Measurements from ENCODE around the gene CFAP77.

CFAP77 gene

GRCh38 chr9:132461971-132462370 lies 52.0 kb downstream of the CFAP77 start:
- Histone ChIP-seq H3K23ac (ENCODE audit: low read length) (no peak overlapping the region), H4K5ac (ENCODE audit: low read length) (no peak overlapping the region), H2BK5ac (ENCODE audit: low read length) (no peak overlapping the region), H3K4me2 (ENCODE audit: low read length) (no peak overlapping the region), H3K79me1 (ENCODE audit: low read length) (no peaks in the 10 kb centered on the region), H3K4ac (ENCODE audit: low read depth, low read length) (no peak overlapping the region), H3K18ac (ENCODE audit: low read length) (no peak overlapping the region), H2BK15ac (replicated peaks; ENCODE audit: low read depth) (no peak overlapping the region), H2BK120ac (ENCODE audit: low read depth, low read length) (no peak overlapping the region), H3K56ac (ENCODE audit: low read length) (no peak overlapping the region), H3K27ac (ENCODE audit: low read depth, low read length) (no peak overlapping the region), H2AK5ac (ENCODE audit: low read length) (no peak overlapping the region), H3K79me2 (ENCODE audit: control insufficient read depth, insufficient read depth, low read length) (no peaks in the 10 kb centered on the region), H3K27me3 (ENCODE audit: insufficient read depth, low read length, poor library complexity) (no peaks in the 10 kb centered on the region), H4K8ac (ENCODE audit: low read depth, low read length) (no peak overlapping the region), H3K4me1 (ENCODE audit: control insufficient read depth, low read depth, low read length) (no peaks in the 10 kb centered on the region), H3K36me3 (ENCODE audit: control insufficient read depth, insufficient read depth, low read length) (no peaks in the 10 kb centered on the region), H3K9ac (ENCODE audit: low read length) (no peak overlapping the region), H3K4me3 (ENCODE audit: low read length) (no peak overlapping the region)
- DNase-seq, result no peak
- WGBS (ENCODE audit: extremely low coverage, insufficient coverage, low lambda C conversion rate), result no CpG with 5 or more reads among the region's 11 CpGs

DNA sequence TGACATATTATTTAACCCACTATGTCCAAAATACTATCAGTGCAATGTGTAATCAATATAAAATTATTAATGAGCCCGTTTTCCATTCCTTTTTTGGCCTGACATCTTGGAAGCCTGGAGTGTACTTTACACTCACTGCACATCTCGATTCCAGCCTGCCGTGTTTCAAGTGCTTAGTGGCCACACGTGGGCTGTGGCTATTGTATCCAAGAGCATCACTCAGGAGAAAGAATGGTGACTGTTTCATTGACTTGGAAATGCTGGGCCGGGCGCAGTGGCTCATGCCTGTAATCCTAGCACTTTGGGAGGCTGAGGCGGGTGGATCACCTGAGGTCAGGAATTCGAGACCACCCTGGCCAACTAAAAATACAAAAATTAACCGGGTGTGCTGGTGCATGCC lies 54.5 kb downstream of the CFAP77 start:
- H3K4me3 ChIP-seq (ENCODE audit: low read length), result no peak overlapping the region
- WGBS (ENCODE audit: extremely low coverage, insufficient coverage, low lambda C conversion rate), result no CpG with 5 or more reads among the region's 9 CpGs
- no peak overlapping the region for H3K56ac ChIP-seq (ENCODE audit: low read length)
- no peak overlapping the region for H3K18ac ChIP-seq (ENCODE audit: low read length)
- H3K79me1 ChIP-seq (ENCODE audit: low read length), result no peaks in the 10 kb centered on the region
- H2BK5ac ChIP-seq (ENCODE audit: low read length), result no peak overlapping the region
- H3K36me3 ChIP-seq (ENCODE audit: control insufficient read depth, insufficient read depth, low read length), result no peaks in the 10 kb centered on the region
- no peak for DNase-seq
- no peak overlapping the region for H2BK120ac ChIP-seq (ENCODE audit: low read depth, low read length)
- no peak overlapping the region for H3K27ac ChIP-seq (ENCODE audit: low read depth, low read length)
- no peak overlapping the region for H3K4ac ChIP-seq (ENCODE audit: low read depth, low read length)
- H2BK15ac ChIP-seq (replicated peaks; ENCODE audit: low read depth), result no peak overlapping the region
- H3K79me2 ChIP-seq (ENCODE audit: control insufficient read depth, insufficient read depth, low read length), result no peaks in the 10 kb centered on the region
- H4K8ac ChIP-seq (ENCODE audit: low read depth, low read length), result no peak overlapping the region
- no peak overlapping the region for H3K9ac ChIP-seq (ENCODE audit: low read length)
- no peak overlapping the region for H4K5ac ChIP-seq (ENCODE audit: low read length)
- H2AK5ac ChIP-seq (ENCODE audit: low read length), result no peak overlapping the region
- no peaks in the 10 kb centered on the region for H3K4me1 ChIP-seq (ENCODE audit: control insufficient read depth, low read depth, low read length)
- H3K27me3 ChIP-seq (ENCODE audit: insufficient read depth, low read length, poor library complexity), result no peaks in the 10 kb centered on the region
- H3K4me2 ChIP-seq (ENCODE audit: low read length), result no peak overlapping the region
- H3K23ac ChIP-seq (ENCODE audit: low read length), result no peak overlapping the region

- no peak overlapping the region for H4K8ac ChIP-seq (ENCODE audit: low read depth, low read length)
- no peak overlapping the region for H3K9ac ChIP-seq (ENCODE audit: low read length)
- H2AK5ac ChIP-seq (ENCODE audit: low read length), result no peak overlapping the region
- no peak overlapping the region for H3K4me3 ChIP-seq (ENCODE audit: low read length)
- H3K23ac ChIP-seq (ENCODE audit: low read length), result no peak overlapping the region
- no peak overlapping the region for H3K27ac ChIP-seq (ENCODE audit: low read depth, low read length)
- no peaks in the 10 kb centered on the region for H3K36me3 ChIP-seq (ENCODE audit: control insufficient read depth, insufficient read depth, low read length)
- H3K79me1 ChIP-seq (ENCODE audit: low read length), result no peaks in the 10 kb centered on the region
- H2BK15ac ChIP-seq (replicated peaks; ENCODE audit: low read depth), result no peak overlapping the region
- H3K4me1 ChIP-seq (ENCODE audit: control insufficient read depth, low read depth, low read length), result no peaks in the 10 kb centered on the region
- no peaks in the 10 kb centered on the region for H3K79me2 ChIP-seq (ENCODE audit: control insufficient read depth, insufficient read depth, low read length)
- H3K56ac ChIP-seq (ENCODE audit: low read length), result no peak overlapping the region
- H3K27me3 ChIP-seq (ENCODE audit: insufficient read depth, low read length, poor library complexity), result no peaks in the 10 kb centered on the region
- H4K5ac ChIP-seq (ENCODE audit: low read length), result no peak overlapping the region
- no peak overlapping the region for H3K4ac ChIP-seq (ENCODE audit: low read depth, low read length)
- H3K18ac ChIP-seq (ENCODE audit: low read length), result no peak overlapping the region
- H2BK5ac ChIP-seq (ENCODE audit: low read length), result no peak overlapping the region
- no peak overlapping the region for H3K4me2 ChIP-seq (ENCODE audit: low read length)
- H2BK120ac ChIP-seq (ENCODE audit: low read depth, low read length), result no peak overlapping the region
- WGBS (ENCODE audit: extremely low coverage, insufficient coverage, low lambda C conversion rate), result no CpG with 5 or more reads among the region's 5 CpGs
- DNase-seq, result no peak
These were observed 55.2 kb downstream of the CFAP77 start for GRCh38 chr9:132465131-132465635.

GRCh38 chr9:132472199-132472598 lies 62.2 kb downstream of the CFAP77 start:
- H3K36me3 ChIP-seq (ENCODE audit: control insufficient read depth, insufficient read depth, low read length), result no peaks in the 10 kb centered on the region
- H2BK15ac ChIP-seq (replicated peaks; ENCODE audit: low read depth), result no peak overlapping the region
- H4K5ac ChIP-seq (ENCODE audit: low read length), result no peak overlapping the region
- no peak overlapping the region for H4K8ac ChIP-seq (ENCODE audit: low read depth, low read length)
- no peak overlapping the region for H3K4ac ChIP-seq (ENCODE audit: low read depth, low read length)
- DNase-seq, result no peak
- H3K27me3 ChIP-seq (ENCODE audit: insufficient read depth, low read length, poor library complexity), result no peaks in the 10 kb centered on the region
- no peak overlapping the region for H3K4me2 ChIP-seq (ENCODE audit: low read length)
- WGBS (ENCODE audit: extremely low coverage, insufficient coverage, low lambda C conversion rate), result no CpG with 5 or more reads among the region's 4 CpGs
- H2AK5ac ChIP-seq (ENCODE audit: low read length), result no peak overlapping the region
- no peak overlapping the region for H3K56ac ChIP-seq (ENCODE audit: low read length)
- H3K23ac ChIP-seq (ENCODE audit: low read length), result no peak overlapping the region
- H2BK120ac ChIP-seq (ENCODE audit: low read depth, low read length), result no peak overlapping the region
- H3K4me3 ChIP-seq (ENCODE audit: low read length), result no peak overlapping the region
- H3K9ac ChIP-seq (ENCODE audit: low read length), result no peak overlapping the region
- no peak overlapping the region for H3K27ac ChIP-seq (ENCODE audit: low read depth, low read length)
- no peaks in the 10 kb centered on the region for H3K79me1 ChIP-seq (ENCODE audit: low read length)
- H3K4me1 ChIP-seq (ENCODE audit: control insufficient read depth, low read depth, low read length), result no peaks in the 10 kb centered on the region
- no peak overlapping the region for H2BK5ac ChIP-seq (ENCODE audit: low read length)
- H3K18ac ChIP-seq (ENCODE audit: low read length), result no peak overlapping the region
- no peaks in the 10 kb centered on the region for H3K79me2 ChIP-seq (ENCODE audit: control insufficient read depth, insufficient read depth, low read length)

- Histone ChIP-seq H2AK5ac (ENCODE audit: low read length) (no peak overlapping the region), H3K27me3 (ENCODE audit: insufficient read depth, low read length, poor library complexity) (no peaks in the 10 kb centered on the region), H3K36me3 (ENCODE audit: control insufficient read depth, insufficient read depth, low read length) (no peaks in the 10 kb centered on the region), H3K79me2 (ENCODE audit: control insufficient read depth, insufficient read depth, low read length) (no peaks in the 10 kb centered on the region), H3K79me1 (ENCODE audit: low read length) (no peaks in the 10 kb centered on the region), H4K8ac (ENCODE audit: low read depth, low read length) (no peak overlapping the region), H2BK15ac (replicated peaks; ENCODE audit: low read depth) (no peak overlapping the region), H3K18ac (ENCODE audit: low read length) (no peak overlapping the region), H4K5ac (ENCODE audit: low read length) (no peak overlapping the region), H2BK5ac (ENCODE audit: low read length) (no peak overlapping the region), H2BK120ac (ENCODE audit: low read depth, low read length) (no peak overlapping the region), H3K4me1 (ENCODE audit: control insufficient read depth, low read depth, low read length) (no peaks in the 10 kb centered on the region), H3K56ac (ENCODE audit: low read length) (no peak overlapping the region), H3K4me2 (ENCODE audit: low read length) (no peak overlapping the region), H3K4me3 (ENCODE audit: low read length) (no peak overlapping the region), H3K4ac (ENCODE audit: low read depth, low read length) (no peak overlapping the region), H3K23ac (ENCODE audit: low read length) (no peak overlapping the region), H3K9ac (ENCODE audit: low read length) (no peak overlapping the region), H3K27ac (ENCODE audit: low read depth, low read length) (no peak overlapping the region)
- WGBS (ENCODE audit: extremely low coverage, insufficient coverage, low lambda C conversion rate), result no CpG with 5 or more reads among the region's 9 CpGs
- DNase-seq, result no peak
These were observed 62.6 kb downstream of the CFAP77 start for GRCh38 chr9:132472599-132472998.

DNA sequence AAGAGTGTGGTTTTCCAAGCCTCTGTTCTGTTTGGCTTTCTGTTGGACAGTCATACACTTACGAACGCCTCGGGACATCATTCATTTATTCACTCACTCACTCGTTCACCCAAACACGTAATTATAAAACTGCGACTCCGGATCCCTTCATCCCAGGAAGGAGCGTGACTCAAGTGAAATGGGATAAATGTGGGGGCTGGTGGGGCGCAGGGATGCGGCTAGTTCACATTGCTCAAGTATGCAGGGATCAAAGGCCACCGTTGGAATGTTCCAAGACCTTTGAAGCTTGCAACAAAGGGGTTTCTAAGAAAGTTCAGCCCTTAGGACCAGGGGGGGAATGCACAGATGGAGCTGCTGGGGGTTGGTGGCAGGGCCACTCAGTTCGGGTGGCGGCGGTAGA lies 64.2 kb downstream of the CFAP77 start:
- Histone ChIP-seq H3K9ac (ENCODE audit: low read length) (no peak overlapping the region), H3K79me1 (ENCODE audit: low read length) (no peaks in the 10 kb centered on the region), H3K4me1 (ENCODE audit: control insufficient read depth, low read depth, low read length) (no peaks in the 10 kb centered on the region), H3K4me2 (ENCODE audit: low read length) (no peak overlapping the region), H3K27ac (ENCODE audit: low read depth, low read length) (no peak overlapping the region), H2AK5ac (ENCODE audit: low read length) (no peak overlapping the region), H2BK5ac (ENCODE audit: low read length) (no peak overlapping the region), H4K5ac (ENCODE audit: low read length) (no peak overlapping the region), H3K36me3 (ENCODE audit: control insufficient read depth, insufficient read depth, low read length) (no peaks in the 10 kb centered on the region), H4K8ac (ENCODE audit: low read depth, low read length) (no peak overlapping the region), H2BK120ac (ENCODE audit: low read depth, low read length) (no peak overlapping the region), H3K18ac (ENCODE audit: low read length) (no peak overlapping the region), H3K4ac (ENCODE audit: low read depth, low read length) (no peak overlapping the region), H3K23ac (ENCODE audit: low read length) (no peak overlapping the region), H2BK15ac (replicated peaks; ENCODE audit: low read depth) (no peak overlapping the region), H3K4me3 (ENCODE audit: low read length) (no peak overlapping the region), H3K79me2 (ENCODE audit: control insufficient read depth, insufficient read depth, low read length) (no peaks in the 10 kb centered on the region), H3K27me3 (ENCODE audit: insufficient read depth, low read length, poor library complexity) (no peaks in the 10 kb centered on the region), H3K56ac (ENCODE audit: low read length) (no peak overlapping the region)
- DNase-seq, result no peak
- WGBS (ENCODE audit: extremely low coverage, insufficient coverage, low lambda C conversion rate), result no CpG with 5 or more reads among the region's 14 CpGs
